SK-N-SH (cell line): ENCODE results near the gene BRAF.
"Not testable (repeated sequence)": the region's sequence is repeated elsewhere in the genome, so short reads cannot be mapped to it uniquely, and the experiment has no call there.

Source experiments
- CTCF ChIP-seq: fragments of 200-600 bp; sonication (generic); IDR thresholded peaks from 2 replicates; pipeline ENCODE4 v1.6.1; 2017; ENCODE audit warnings: antibody characterized with exemption, mild to moderate bottlenecking, moderate library complexity
- EP300 ChIP-seq, 2 experiments: IDR thresholded peaks; 2 replicates each; pipeline versions ENCODE4 v1.4.0 to v1.6.1; 2012; ENCODE audit warnings: borderline replicate concordance in 1 of 2, low read depth in 1 of 2, low read length in 1 of 2
- JUND ChIP-seq: IDR thresholded peaks from 2 replicates; pipeline ENCODE4 v1.4.0; 2012
- MAX ChIP-seq: IDR thresholded peaks from 2 replicates; pipeline ENCODE4 v1.4.0; 2012; ENCODE audit warnings: low read depth
- POLR2AphosphoS5 ChIP-seq: IDR thresholded peaks from 2 replicates; pipeline ENCODE4 v1.6.1; 2012; ENCODE audit warnings: low read depth, low read length
- RAD21 ChIP-seq: IDR thresholded peaks from 2 replicates; pipeline ENCODE4 v1.6.1; 2012; ENCODE audit warnings: mild to moderate bottlenecking, low read length
- SIN3A ChIP-seq: IDR thresholded peaks from 2 replicates; pipeline ENCODE4 v1.6.1; 2012; ENCODE audit warnings: low read depth, mild to moderate bottlenecking, low read length, moderate library complexity, borderline replicate concordance
- SMC3 ChIP-seq: IDR thresholded peaks from 2 replicates; pipeline ENCODE4 v1.6.1; 2012; ENCODE audit warnings: low read depth, low read length, improper control_type of control experiment
- TAF1 ChIP-seq: IDR thresholded peaks from 2 replicates; pipeline ENCODE4 v1.6.1; 2012; ENCODE audit warnings: low read depth, mild to moderate bottlenecking, low read length, moderate library complexity, borderline replicate concordance
- YY1 ChIP-seq: IDR thresholded peaks from 2 replicates; pipeline ENCODE4 v1.4.0; 2012; ENCODE audit warnings: low read depth, mild to moderate bottlenecking

GRCh38 chr7:140763166-140763565, 161.6 kb downstream of the BRAF start:
- not testable (repeated sequence) for TF ChIP-seq TAF1; MAX; RAD21; CTCF; POLR2AphosphoS5; JUND; YY1; SIN3A; SMC3; EP300 (IDR thresholded peaks at IDR 0.05; ENCODE audit: borderline replicate concordance in 1 of 2, low read depth in 1 of 2, low read length in 1 of 2)
